Left lung (tissue), 14 donors: ENCODE measurements around the gene ANKLE2. TPM values are rescaled to one million over a fixed set of nuclear protein-coding genes. Genes with fewer than 3 reads are reported as not detected.
"Not testable (repeated sequence)": the region's sequence is repeated elsewhere in the genome, so short reads cannot be mapped to it uniquely, and the experiment has no call there.

Experiments used
- ATAC-seq: fragments of 200-7000 bp; cut with Tn5 transposase; one replicate; pipeline ENCODE4 v1.9.1; 2020; ENCODE audit warnings: moderate library complexity
- DNase-seq, 4 donors: peaks; one replicate each; pipeline ENCODE4 v3.0.0-alpha.2; 2013 to 2020
- H3K27ac ChIP-seq, 2 donors: fragments of 200-600 bp; sonication (generic) in 1 of 2; one replicate each; pipeline versions ENCODE4 v1.5.0 to v1.8.0; 2020 to 2021
- H3K27me3 ChIP-seq, 2 donors: fragments of 200-600 bp; sonication (generic) in 1 of 2; one replicate each; pipeline versions ENCODE4 v1.5.0 to v1.8.0; 2020 to 2021
- H3K36me3 ChIP-seq, 2 donors: fragments of 200-600 bp; sonication (generic) in 1 of 2; one replicate each; pipeline versions ENCODE4 v1.5.0 to v1.8.0; 2020 to 2021
- H3K4me1 ChIP-seq, 2 donors: fragments of 200-600 bp; one replicate each; pipeline ENCODE4 v1.8.0; 2021
- H3K4me3 ChIP-seq, 2 donors: fragments of 200-600 bp; sonication (generic) in 1 of 2; one replicate each; pipeline versions ENCODE4 v1.5.0 to v1.8.0; 2020 to 2021; ENCODE audit warnings: mild to moderate bottlenecking in 1 of 2
- H3K9me3 ChIP-seq, 2 donors: fragments of 200-600 bp; sonication (generic) in 1 of 2; one replicate each; pipeline versions ENCODE4 v1.5.0 to v1.8.0; 2020 to 2021
- intact Hi-C, 2 donors: fragments of 100-400 bp; cut with DNase I; formaldehyde crosslinking; loops; one replicate each; pipeline versions ENCODE4 v1.11.2 to v1.14.2; 2022
- long read RNA-seq, 12 donors: library from polyadenylated mRNA in 2 of 12; unstranded in 2 of 12; transcript quantifications; one replicate each; pipeline ENCODE4 v2.0.0 and lab custom pipeline, GENCODE V29; 2019 to 2026
- polyA plus RNA-seq, 6 donors: library from polyadenylated mRNA; unstranded; fragments of 120-200 nt; gene quantifications; one replicate each; pipeline ENCODE4 v1.2.1, GENCODE V29; 2013; ENCODE audit not compliant: insufficient read length in 6 of 6
- total RNA-seq, 2 donors: library from RNA; stranded (reverse); fragmentation: NEBNext Ultra II Directional; extraction: Animal tissue kit (Norgen Biotek cat#: 25700); gene quantifications; one replicate each; pipeline ENCODE4 v1.2.1, GENCODE V29; 2021
- TF ChIP-seq, protein P1 (sequence below), 2 donors: fragments of 200-600 bp; sonication (generic) in 1 of 2; IDR thresholded peaks; one replicate each; pipeline versions ENCODE4 v1.5.0 to v1.8.0; 2021; ENCODE audit warnings: antibody characterized with exemption in 2 of 2
- donor health status: DM: no; HTN: yes; CAD: no.
- donor health status: DM: no; HTN: no; CAD: no.

The ANKLE2 gene
- total RNA-seq (10 to 100 TPM; 59.3 to 84.9 TPM), polyA plus RNA-seq (10 to 100 TPM; 70.9 to 83.9 (median 78.1) TPM)
- long read RNA-seq, donor 1, full-length matches to known transcripts: 18 of 44 reads
- long read RNA-seq, donor 1, partial matches to known transcripts: 26 of 44 reads
- long read RNA-seq, donor 1, other reads (novel, unspliced or antisense): 0 of 44 reads
- long read RNA-seq, donor 2, full-length matches to known transcripts: 15 of 33 reads
- long read RNA-seq, donor 2, partial matches to known transcripts: 18 of 33 reads
- long read RNA-seq, donor 2, other reads (novel, unspliced or antisense): 0 of 33 reads
- long read RNA-seq, donor 3, full-length matches to known transcripts: 7 of 18 reads
- long read RNA-seq, donor 3, partial matches to known transcripts: 11 of 18 reads
- long read RNA-seq, donor 3, other reads (novel, unspliced or antisense): 0 of 18 reads
- long read RNA-seq, donor 4, full-length matches to known transcripts: 5 of 16 reads
- long read RNA-seq, donor 4, partial matches to known transcripts: 8 of 16 reads
- long read RNA-seq, donor 4, other reads (novel, unspliced or antisense): 3 of 16 reads
- long read RNA-seq, donor 5, full-length matches to known transcripts: 8 of 19 reads
- long read RNA-seq, donor 5, partial matches to known transcripts: 11 of 19 reads
- long read RNA-seq, donor 5, other reads (novel, unspliced or antisense): 0 of 19 reads
- long read RNA-seq, donor 6, full-length matches to known transcripts: 10 of 10 reads
- long read RNA-seq, donor 6, partial matches to known transcripts: 0 of 10 reads
- long read RNA-seq, donor 6, other reads (novel, unspliced or antisense): 0 of 10 reads
- long read RNA-seq, donor 7, full-length matches to known transcripts: 4 of 10 reads
- long read RNA-seq, donor 7, partial matches to known transcripts: 6 of 10 reads
- long read RNA-seq, donor 7, other reads (novel, unspliced or antisense): 0 of 10 reads
- long read RNA-seq, donor 8, full-length matches to known transcripts: 10 of 29 reads
- long read RNA-seq, donor 8, partial matches to known transcripts: 19 of 29 reads
- long read RNA-seq, donor 8, other reads (novel, unspliced or antisense): 0 of 29 reads
- long read RNA-seq, donor 9: 0 reads
- long read RNA-seq, donor 10, full-length matches to known transcripts: 2 of 17 reads
- long read RNA-seq, donor 10, partial matches to known transcripts: 10 of 17 reads
- long read RNA-seq, donor 10, other reads (novel, unspliced or antisense): 5 of 17 reads
- long read RNA-seq, donor 11, full-length matches to known transcripts: 3 of 16 reads
- long read RNA-seq, donor 11, partial matches to known transcripts: 13 of 16 reads
- long read RNA-seq, donor 11, other reads (novel, unspliced or antisense): 0 of 16 reads
- long read RNA-seq, donor 12, full-length matches to known transcripts: 7 of 18 reads
- long read RNA-seq, donor 12, partial matches to known transcripts: 11 of 18 reads
- long read RNA-seq, donor 12, other reads (novel, unspliced or antisense): 0 of 18 reads

DNA sequence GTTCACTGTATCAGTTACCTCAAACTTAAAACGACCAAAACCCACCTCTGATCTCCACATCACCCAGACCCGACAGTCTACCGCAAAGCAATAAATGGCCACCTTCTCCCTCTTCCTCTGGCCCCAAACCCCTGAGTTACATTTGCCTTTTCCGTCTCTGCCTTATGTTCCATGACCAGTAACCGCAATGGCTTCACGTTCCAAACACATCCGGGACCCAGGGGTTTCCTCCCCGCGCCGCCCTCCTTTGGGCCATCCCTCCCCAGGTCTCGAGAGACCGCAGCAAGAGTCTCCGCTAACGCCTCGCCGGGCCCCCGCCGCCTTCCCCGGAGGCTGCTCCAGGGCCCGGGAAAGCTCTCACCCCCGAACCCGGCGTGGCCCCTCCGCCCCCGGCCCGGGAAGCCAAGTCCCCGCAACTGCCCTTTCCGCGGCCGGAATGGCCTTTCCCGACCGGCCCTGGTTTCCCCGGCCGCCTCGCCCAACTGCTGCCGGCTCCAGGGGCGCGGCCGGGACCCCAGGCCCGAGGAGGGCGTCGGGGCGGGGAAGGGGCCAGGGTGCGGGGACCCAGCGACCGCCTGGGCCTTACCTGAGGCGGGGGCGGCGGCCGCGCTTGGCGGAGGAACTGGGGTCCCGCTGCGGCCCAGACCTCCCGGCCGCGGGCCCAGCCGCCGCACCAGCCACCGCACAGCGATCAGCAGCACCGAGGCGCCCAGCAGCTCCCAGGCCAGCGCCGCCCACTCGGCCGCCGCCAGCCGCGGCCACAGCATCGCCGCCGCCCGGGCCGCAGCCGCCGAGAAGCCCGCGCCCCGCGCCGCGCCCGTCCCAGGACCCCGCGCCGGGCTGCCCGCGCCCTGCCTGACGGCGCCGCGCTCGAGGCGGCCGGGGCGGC lies at the start of gene ANKLE2:
Gene ANKLE2 (minus strand): TSS at position 801 of the 889 bp plus-strand sequence. CDS start 34 bp downstream, at position 767.
- TF ChIP-seq, protein P1, sequence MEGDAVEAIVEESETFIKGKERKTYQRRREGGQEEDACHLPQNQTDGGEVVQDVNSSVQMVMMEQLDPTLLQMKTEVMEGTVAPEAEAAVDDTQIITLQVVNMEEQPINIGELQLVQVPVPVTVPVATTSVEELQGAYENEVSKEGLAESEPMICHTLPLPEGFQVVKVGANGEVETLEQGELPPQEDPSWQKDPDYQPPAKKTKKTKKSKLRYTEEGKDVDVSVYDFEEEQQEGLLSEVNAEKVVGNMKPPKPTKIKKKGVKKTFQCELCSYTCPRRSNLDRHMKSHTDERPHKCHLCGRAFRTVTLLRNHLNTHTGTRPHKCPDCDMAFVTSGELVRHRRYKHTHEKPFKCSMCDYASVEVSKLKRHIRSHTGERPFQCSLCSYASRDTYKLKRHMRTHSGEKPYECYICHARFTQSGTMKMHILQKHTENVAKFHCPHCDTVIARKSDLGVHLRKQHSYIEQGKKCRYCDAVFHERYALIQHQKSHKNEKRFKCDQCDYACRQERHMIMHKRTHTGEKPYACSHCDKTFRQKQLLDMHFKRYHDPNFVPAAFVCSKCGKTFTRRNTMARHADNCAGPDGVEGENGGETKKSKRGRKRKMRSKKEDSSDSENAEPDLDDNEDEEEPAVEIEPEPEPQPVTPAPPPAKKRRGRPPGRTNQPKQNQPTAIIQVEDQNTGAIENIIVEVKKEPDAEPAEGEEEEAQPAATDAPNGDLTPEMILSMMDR (IDR thresholded peaks at IDR 0.05): no peak
- ATAC-seq (peak; percentile 29), DNase-seq (peak in 3 of 4 donors; percentile 33 to 90 (median 64))
- peak within 1 kb of the TSS; percentile 95 to 99 for H3K27ac ChIP-seq
- intact Hi-C loops: no loop called here
- H3K9me3 ChIP-seq: no peaks in the 10 kb centered on the region
- H3K36me3 ChIP-seq: peaks cover 0 to 30% of the 10 kb centered on the region in 2 donors
- H3K4me1 ChIP-seq: peaks cover 7 to 43% of the 10 kb centered on the region in 2 donors
- H3K27me3 ChIP-seq: no peaks in the 10 kb centered on the region
- H3K4me3 ChIP-seq: peak within 1 kb of the TSS; percentile 91 to 94

DNA sequence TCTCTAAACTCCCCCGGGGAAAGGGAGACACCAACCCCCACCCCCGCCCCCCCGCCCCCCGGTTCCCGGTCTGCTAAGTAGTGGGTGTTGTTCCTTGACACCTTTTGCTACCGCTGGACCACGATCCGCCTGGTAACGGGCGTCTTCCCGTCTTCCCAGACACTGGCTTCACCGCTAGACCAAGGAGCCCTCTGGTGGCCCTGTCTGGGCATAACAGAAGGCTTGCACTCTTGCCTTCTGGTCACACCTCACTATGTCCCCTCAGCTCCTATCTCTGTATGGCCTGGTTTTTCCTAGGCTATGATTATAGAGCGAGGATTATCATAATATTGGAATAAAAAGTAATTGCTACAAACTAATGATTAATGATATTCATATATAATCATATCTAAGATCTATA lies 47.8 kb upstream of the ANKLE2 start:
- peaks cover 9 to 93% of the 10 kb centered on the region in 2 donors for H3K36me3 ChIP-seq
- ATAC-seq, H3K27me3 ChIP-seq, H3K4me3 ChIP-seq, H3K4me1 ChIP-seq, intact Hi-C loops, H3K27ac ChIP-seq, DNase-seq, H3K9me3 ChIP-seq: not testable (repeated sequence)
- TF ChIP-seq, protein P1 (IDR thresholded peaks at IDR 0.05): peak in 1 of 2 donors; percentile 22

DNA sequence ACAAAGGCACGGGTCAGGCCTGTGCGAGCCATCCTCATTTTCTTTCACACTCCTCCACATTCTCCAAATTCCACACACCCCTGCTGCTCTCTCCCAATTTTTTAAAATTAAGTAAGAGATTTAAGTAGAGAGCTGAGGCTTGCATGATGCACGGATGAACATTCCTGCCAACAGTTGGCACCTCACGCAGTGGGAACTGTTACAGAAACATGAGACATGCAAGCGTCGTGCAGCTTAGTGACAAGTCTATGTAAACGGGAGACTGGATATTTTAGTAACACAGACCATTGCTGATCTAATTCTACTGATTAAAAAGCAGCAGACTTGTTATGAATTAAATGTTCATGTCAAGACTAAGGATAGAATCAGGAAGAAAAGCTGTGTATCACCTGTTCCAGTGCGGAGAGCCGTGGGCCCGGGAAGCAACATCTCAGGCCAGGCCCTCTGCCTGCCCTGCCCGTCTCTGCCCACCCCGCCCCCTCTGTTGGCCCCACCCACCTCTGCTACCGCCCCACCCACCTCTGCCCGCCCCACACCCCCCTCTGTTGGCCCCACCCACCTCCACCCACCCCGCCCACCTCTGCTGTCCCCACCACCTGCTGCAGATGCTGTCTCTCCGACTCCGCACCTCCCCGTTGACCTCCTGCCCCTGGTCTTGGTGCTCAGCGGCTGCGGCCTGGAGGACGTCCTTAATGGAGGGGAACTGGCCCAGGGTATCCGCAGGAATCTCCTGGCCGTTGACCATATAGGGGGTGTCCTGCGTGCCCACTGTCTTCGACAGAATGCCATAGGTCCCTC lies 45.9 kb upstream of the ANKLE2 start:
- intact Hi-C loops: no loop called here
- no peak overlapping the region for H3K4me3 ChIP-seq
- peak in 1 of 4 donors; percentile 42 for DNase-seq
- ATAC-seq: no peak
- TF ChIP-seq, protein P1 (IDR thresholded peaks at IDR 0.05): no peak
- peaks cover 9 to 93% of the 10 kb centered on the region in 2 donors for H3K36me3 ChIP-seq
- H3K27ac ChIP-seq: no peak overlapping the region
- H3K27me3 ChIP-seq: no peaks in the 10 kb centered on the region
- H3K9me3 ChIP-seq: no peaks in the 10 kb centered on the region
- no peaks in the 10 kb centered on the region for H3K4me1 ChIP-seq
